ENCODE measurements around the gene CHRNG.

CHRNG gene, protein sequence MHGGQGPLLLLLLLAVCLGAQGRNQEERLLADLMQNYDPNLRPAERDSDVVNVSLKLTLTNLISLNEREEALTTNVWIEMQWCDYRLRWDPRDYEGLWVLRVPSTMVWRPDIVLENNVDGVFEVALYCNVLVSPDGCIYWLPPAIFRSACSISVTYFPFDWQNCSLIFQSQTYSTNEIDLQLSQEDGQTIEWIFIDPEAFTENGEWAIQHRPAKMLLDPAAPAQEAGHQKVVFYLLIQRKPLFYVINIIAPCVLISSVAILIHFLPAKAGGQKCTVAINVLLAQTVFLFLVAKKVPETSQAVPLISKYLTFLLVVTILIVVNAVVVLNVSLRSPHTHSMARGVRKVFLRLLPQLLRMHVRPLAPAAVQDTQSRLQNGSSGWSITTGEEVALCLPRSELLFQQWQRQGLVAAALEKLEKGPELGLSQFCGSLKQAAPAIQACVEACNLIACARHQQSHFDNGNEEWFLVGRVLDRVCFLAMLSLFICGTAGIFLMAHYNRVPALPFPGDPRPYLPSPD

DNA sequence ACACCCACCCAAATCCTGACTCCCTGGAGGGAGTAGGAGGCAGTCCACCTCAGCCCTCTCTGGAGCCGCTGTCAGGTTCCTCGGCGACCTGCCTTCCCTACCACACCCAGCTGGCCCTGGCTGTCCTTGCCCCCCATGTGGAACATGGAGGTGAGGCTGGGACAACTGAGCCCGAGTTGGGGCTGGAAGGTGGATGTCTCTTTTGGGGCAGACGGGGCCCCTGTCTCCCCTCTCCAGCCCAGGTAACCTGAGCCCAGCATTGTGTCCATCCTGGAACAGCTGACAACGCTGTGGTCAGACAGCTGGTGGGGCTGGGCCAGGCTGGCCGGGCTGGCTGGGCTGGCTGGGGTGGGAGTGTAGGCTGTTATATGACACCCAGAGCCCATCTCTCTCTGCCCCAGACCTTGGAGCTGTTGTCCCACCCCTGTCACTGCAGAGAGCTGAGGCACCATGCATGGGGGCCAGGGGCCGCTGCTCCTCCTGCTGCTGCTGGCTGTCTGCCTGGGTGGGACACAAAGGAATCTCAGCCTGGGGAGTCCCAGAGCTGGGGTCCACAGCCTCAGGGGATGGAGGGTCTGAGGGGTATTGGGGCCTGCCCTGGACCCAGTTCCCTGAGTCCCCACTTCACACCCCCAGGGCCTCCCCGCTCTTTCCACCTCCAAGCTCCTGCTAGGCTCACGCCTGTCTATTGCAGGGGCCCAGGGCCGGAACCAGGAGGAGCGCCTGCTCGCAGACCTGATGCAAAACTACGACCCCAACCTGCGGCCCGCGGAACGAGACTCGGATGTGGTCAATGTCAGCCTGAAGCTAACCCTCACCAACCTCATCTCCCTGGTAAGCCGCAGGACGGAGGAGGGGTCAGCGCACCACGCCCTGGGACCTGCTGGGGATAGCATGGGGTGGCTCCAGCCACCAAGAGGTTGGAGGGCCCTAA, at the start of gene CHRNG:
Gene CHRNG (plus strand): TSS at position 395 of the 934 bp plus-strand sequence. CDS start 56 bp downstream, at position 451.
- TF ChIP-seq, protein P1, sequence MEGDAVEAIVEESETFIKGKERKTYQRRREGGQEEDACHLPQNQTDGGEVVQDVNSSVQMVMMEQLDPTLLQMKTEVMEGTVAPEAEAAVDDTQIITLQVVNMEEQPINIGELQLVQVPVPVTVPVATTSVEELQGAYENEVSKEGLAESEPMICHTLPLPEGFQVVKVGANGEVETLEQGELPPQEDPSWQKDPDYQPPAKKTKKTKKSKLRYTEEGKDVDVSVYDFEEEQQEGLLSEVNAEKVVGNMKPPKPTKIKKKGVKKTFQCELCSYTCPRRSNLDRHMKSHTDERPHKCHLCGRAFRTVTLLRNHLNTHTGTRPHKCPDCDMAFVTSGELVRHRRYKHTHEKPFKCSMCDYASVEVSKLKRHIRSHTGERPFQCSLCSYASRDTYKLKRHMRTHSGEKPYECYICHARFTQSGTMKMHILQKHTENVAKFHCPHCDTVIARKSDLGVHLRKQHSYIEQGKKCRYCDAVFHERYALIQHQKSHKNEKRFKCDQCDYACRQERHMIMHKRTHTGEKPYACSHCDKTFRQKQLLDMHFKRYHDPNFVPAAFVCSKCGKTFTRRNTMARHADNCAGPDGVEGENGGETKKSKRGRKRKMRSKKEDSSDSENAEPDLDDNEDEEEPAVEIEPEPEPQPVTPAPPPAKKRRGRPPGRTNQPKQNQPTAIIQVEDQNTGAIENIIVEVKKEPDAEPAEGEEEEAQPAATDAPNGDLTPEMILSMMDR (IDR thresholded peaks at IDR 0.05; ENCODE audit: borderline replicate concordance, insufficient read depth, low read depth, low read length), result no peak
- no peak within 1 kb of the TSS for H3K4me3 ChIP-seq (ENCODE audit: low read depth, low read length)

DNA sequence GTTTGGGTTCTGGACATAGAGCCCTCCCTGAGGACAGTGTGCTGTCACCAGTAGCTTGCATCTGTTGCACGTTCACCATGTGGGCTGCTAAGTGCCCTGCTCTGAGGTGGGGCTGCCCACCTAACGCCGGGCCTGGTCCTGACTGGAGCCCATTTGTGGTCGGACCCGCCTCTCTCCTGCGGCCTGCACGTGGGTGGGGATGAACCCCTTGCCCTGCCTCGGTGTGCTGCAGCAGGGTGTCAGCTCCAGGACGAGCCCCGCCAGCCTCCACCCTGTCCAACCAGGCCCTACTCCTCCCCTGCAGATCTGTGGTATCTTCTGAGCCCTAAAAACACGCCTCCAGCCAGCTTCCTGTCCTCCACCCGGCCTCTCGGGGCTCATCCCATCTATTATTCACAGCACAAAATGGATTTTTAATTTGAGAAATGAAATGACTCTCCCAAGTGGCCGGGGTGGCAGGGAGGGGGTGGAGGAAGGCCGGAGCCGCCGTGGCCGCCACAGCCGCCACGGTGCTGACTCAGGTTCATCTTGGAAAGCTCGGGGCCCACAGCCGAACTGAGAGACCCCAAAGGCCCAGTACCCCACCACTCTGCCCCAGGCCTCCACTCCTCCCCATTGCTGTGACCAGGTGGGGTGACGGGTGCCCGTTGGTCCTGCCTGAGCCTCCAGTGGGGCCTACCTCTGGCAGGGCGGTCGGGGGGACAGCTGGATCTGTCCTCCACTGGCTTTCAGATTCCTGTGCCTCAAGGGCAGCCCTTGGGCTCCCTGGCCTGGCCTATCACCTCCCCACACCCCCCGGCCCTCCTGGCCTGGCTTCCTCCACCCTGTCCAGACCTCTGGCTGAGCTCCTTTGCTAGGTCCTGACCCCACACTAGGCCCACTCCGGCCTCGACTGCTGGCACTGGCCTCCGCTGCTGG, 49.0 kb upstream of the CHRNG start:
- TF ChIP-seq, protein P1 (IDR thresholded peaks at IDR 0.05; ENCODE audit: borderline replicate concordance, insufficient read depth, low read depth, low read length), result no peak
- H3K4me3 ChIP-seq (ENCODE audit: low read depth, low read length), result no peak overlapping the region

DNA sequence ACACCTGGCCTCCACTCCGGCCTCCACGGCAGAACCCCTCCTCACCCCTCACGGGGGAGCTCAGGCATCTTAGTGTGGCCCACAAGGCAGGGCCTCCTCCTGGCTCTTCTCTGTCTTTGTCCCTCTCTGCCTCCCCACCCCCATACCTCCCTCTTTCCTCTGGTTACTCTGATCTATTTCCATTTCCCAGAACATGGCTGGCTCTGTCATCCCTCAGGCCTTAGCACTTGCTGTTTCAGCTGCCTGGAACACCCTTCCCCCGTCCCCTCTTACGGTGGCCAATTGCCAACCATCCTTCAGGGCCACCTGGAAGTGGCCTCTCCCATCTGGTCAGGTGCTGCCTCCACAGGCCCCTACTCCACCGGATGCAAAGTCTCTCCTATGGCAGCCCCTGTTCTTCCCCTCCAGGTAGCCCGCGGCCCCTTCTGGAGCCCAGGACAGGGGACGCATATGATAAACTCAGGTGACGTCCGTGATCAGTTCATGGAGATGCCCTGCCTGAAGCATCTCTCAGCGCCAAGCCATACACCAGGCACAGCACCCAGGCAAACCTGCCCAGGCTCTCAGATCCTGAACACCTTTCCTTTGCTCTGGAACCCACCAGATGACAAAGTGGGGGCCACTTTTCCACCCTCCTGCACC, 48.2 kb upstream of the CHRNG start:
- TF ChIP-seq, protein P1 (IDR thresholded peaks at IDR 0.05; ENCODE audit: borderline replicate concordance, insufficient read depth, low read depth, low read length), result no peak
- no peak overlapping the region for H3K4me3 ChIP-seq (ENCODE audit: low read depth, low read length)

DNA sequence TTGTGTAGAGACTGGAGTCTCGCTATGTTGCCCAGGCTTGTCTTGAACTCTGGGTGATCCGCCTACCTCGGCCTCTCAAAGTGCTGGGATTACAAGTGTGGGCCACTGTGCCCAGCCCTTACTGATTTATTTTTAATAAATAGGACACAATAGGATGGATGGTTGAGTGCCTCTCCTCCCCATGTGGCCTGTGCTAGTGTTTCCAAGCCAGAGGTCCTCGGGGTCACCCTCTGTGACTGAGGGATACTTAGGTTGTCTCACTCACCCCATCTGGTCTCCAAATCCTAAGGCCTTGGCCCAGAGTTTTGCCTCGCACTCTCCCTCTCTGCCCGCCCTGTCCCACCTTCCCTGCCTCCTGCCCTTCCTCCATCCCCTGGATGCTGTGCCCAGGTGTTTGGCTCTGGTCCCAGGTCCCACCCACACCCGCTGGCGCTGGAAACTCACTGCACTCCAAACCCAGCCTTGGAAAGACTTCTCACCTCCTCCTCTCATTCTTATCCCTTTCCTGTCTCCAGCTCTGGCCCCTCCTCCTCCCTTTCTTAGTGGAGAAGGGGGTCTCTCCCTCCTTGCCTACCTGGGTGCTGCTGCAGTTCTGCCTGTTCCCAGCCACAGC, 47.1 kb upstream of the CHRNG start:
- no peak overlapping the region for H3K4me3 ChIP-seq (ENCODE audit: low read depth, low read length)
- TF ChIP-seq, protein P1 (IDR thresholded peaks at IDR 0.05; ENCODE audit: borderline replicate concordance, insufficient read depth, low read depth, low read length), result no peak

DNA sequence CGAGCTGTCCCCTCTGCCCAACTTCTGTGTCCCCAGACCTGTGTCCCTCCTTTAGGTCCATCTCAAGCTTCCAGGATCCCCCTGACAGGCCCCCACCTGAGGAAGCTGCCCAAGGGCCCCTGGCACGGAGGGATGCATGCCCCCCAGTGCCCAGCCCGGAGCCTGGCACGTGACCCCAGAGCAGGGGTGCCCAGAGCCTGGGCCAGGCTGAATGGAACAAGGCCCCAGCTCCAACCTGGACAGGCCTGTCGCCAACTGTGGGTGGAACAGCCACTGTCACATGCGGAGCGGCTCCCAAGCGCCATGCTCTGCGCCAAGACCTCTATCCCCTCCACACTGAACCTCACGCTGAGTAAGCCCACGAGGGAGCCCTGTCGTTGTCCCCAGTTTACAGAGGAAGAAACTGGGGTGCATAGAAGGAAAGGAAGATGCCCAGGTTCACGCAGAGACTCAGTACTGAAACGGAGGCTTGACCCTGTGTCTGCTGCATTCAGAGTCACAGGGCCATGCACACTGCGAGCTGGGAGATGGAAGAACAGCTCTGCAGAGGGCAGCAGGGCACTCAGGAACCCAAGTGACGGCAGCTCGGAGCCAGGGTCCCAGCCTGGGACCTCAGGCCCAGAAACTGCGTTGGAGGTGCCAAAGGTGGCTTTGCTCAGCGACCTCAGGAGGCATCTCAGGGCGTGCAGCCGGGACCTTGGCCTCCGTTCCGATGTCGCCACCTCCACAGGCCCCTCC, 46.4 kb upstream of the CHRNG start:
- TF ChIP-seq, protein P1 (IDR thresholded peaks at IDR 0.05; ENCODE audit: borderline replicate concordance, insufficient read depth, low read depth, low read length), result no peak
- no peak overlapping the region for H3K4me3 ChIP-seq (ENCODE audit: low read depth, low read length)

All from GM12875 (cell line).